IMR-90 (cell line): Measurements from ENCODE around the gene FRAS1. TPM values are rescaled to one million over a fixed set of nuclear protein-coding genes. Genes with fewer than 3 reads are reported as not detected.

Source experiments
- ATAC-seq: fragments of 200-7000 bp; cut with Tn5 transposase; 2 replicates; pipeline ENCODE4 v1.9.1; 2020; ENCODE audit warnings: low read depth, mild to moderate bottlenecking, moderate library complexity
- BruUV-seq: library from RNA; stranded (reverse); fragments of 400-500 nt; replicated peaks from 2 replicates; lab custom pipeline; 2021; lab: Mats Ljungman, UMichigan
- CTCF ChIA-PET: fragments of 300-600 bp; formaldehyde crosslinking; extraction: SDS; loops from one replicate; lab custom pipeline; 2021; ENCODE audit warnings: antibody characterized with exemption; lab: Yijun Ruan, JAX
- POLR2A ChIA-PET: fragments of 300-600 bp; sonication (Branson Sonifier 250); formaldehyde crosslinking; loops from one replicate; lab custom pipeline; 2022; ENCODE audit warnings: antibody characterized with exemption; ENCODE audit not compliant: unreplicated experiment; lab: Charles Lee
- DNase-seq: peaks from one replicate; pipeline ENCODE4 v3.0.0; 2013
- H2AFZ ChIP-seq: replicated peaks from 2 replicates; pipeline ENCODE3; 2013; ENCODE audit warnings: low read length, mild to moderate bottlenecking; ENCODE audit not compliant: poor library complexity
- H2AK5ac ChIP-seq: 2 replicates; pipeline ENCODE4 v1.6.1; 2013; ENCODE audit warnings: low read depth, low read length, inconsistent platforms
- H2AK9ac ChIP-seq: replicated peaks from 2 replicates; pipeline ENCODE3; 2013; ENCODE audit warnings: mild to moderate bottlenecking, low read depth, low read length, moderate library complexity; ENCODE audit not compliant: poor library complexity
- H2BK120ac ChIP-seq: 2 replicates; pipeline ENCODE4 v1.6.1; 2013; ENCODE audit warnings: low read depth, low read length, inconsistent platforms
- H2BK15ac ChIP-seq: 3 replicates; pipeline ENCODE4 v1.6.1; 2013; ENCODE audit warnings: low read depth, low read length, inconsistent platforms
- H2BK20ac ChIP-seq: 2 replicates; pipeline ENCODE4 v1.6.1; 2013; ENCODE audit warnings: low read depth, mild to moderate bottlenecking, inconsistent platforms, low read length, moderate library complexity
- H2BK5ac ChIP-seq: 2 replicates; pipeline ENCODE4 v1.6.1; 2013; ENCODE audit warnings: mild to moderate bottlenecking, low read depth, low read length, inconsistent platforms; ENCODE audit not compliant: poor library complexity, severe bottlenecking
- H3K14ac ChIP-seq: replicated peaks from 2 replicates; pipeline ENCODE4 v1.6.1; 2013; ENCODE audit warnings: low read depth, low read length, inconsistent platforms
- H3K18ac ChIP-seq: 2 replicates; pipeline ENCODE4 v1.6.1; 2013; ENCODE audit warnings: low read depth, low read length, control low read depth
- H3K23ac ChIP-seq: 2 replicates; pipeline ENCODE4 v1.6.1; 2013; ENCODE audit warnings: low read depth, low read length, inconsistent platforms
- H3K27ac ChIP-seq: 2 replicates; pipeline ENCODE4 v1.5.1; 2013; ENCODE audit warnings: mild to moderate bottlenecking, control low read depth, low read length; ENCODE audit not compliant: insufficient read depth
- H3K27me3 ChIP-seq: 2 replicates; pipeline ENCODE4 v1.6.1; 2013; ENCODE audit warnings: low read length; ENCODE audit not compliant: control insufficient read depth, insufficient read depth
- H3K36me3 ChIP-seq: 2 replicates; pipeline ENCODE4 v1.6.1; 2013; ENCODE audit warnings: low read length, mixed read lengths; ENCODE audit not compliant: control insufficient read depth, insufficient read depth
- H3K4ac ChIP-seq: 2 replicates; pipeline ENCODE4 v1.6.1; 2013; ENCODE audit warnings: low read depth, low read length, inconsistent platforms
- H3K4me1 ChIP-seq: 2 replicates; pipeline ENCODE4 v1.6.1; 2013; ENCODE audit warnings: low read length, mixed read lengths; ENCODE audit not compliant: control insufficient read depth, insufficient read depth
- H3K4me2 ChIP-seq: 2 replicates; pipeline ENCODE4 v1.6.1; 2013; ENCODE audit warnings: low read depth, mild to moderate bottlenecking, control low read depth, low read length, moderate library complexity
- H3K4me3 ChIP-seq: 2 replicates; pipeline ENCODE4 v1.5.1; 2013; ENCODE audit warnings: low read depth, mild to moderate bottlenecking, control low read depth, low read length, moderate library complexity; ENCODE audit not compliant: insufficient read depth
- H3K56ac ChIP-seq: 2 replicates; pipeline ENCODE4 v1.6.1; 2013; ENCODE audit warnings: low read length, inconsistent platforms; ENCODE audit not compliant: insufficient read depth; ENCODE audit errors: extremely low read depth
- H3K79me1 ChIP-seq, 2 experiments: 2 replicates each; pipeline ENCODE4 v1.6.1; 2013; ENCODE audit warnings: low read length in 2 of 2, inconsistent platforms in 1 of 2, low read depth in 1 of 2
- H3K9ac ChIP-seq: 2 replicates; pipeline ENCODE4 v1.6.1; 2013; ENCODE audit warnings: low read depth, low read length, control low read depth
- H3K9me1 ChIP-seq: 2 replicates; pipeline ENCODE4 v1.6.1; 2013; ENCODE audit warnings: low read length, inconsistent platforms; ENCODE audit not compliant: insufficient read depth
- H3K9me3 ChIP-seq: 2 replicates; pipeline ENCODE4 v1.6.1; 2013; ENCODE audit warnings: low read length; ENCODE audit not compliant: control insufficient read depth, insufficient read depth
- H4K20me1 ChIP-seq: 2 replicates; pipeline ENCODE4 v1.6.1; 2013; ENCODE audit warnings: low read length, inconsistent platforms; ENCODE audit not compliant: insufficient read depth
- H4K5ac ChIP-seq: 2 replicates; pipeline ENCODE4 v1.6.1; 2013; ENCODE audit warnings: mild to moderate bottlenecking, low read depth, low read length, control low read depth
- H4K8ac ChIP-seq, 2 experiments: 2 replicates each; pipeline ENCODE4 v1.6.1; 2013; ENCODE audit warnings: low read depth in 2 of 2, low read length in 2 of 2, control low read depth in 1 of 2, inconsistent platforms in 1 of 2
- H4K91ac ChIP-seq: 2 replicates; pipeline ENCODE4 v1.6.1; 2013; ENCODE audit warnings: low read depth, low read length, inconsistent platforms; ENCODE audit not compliant: insufficient read depth
- BHLHE40 ChIP-seq: fragments of 150-350 bp; IDR thresholded peaks from 2 replicates; pipeline ENCODE4 v1.6.1; 2016; ENCODE audit warnings: mild to moderate bottlenecking, low read depth, low read length
- CEBPB ChIP-seq: IDR thresholded peaks from 2 replicates; pipeline ENCODE4 v1.6.1; 2012; ENCODE audit warnings: low read depth, low read length, improper control_type of control experiment
- CHD1 ChIP-seq: IDR thresholded peaks from 2 replicates; pipeline ENCODE4 v1.6.1; 2012; ENCODE audit warnings: low read depth, low read length, improper control_type of control experiment
- ELK1 ChIP-seq: fragments of 150-350 bp; IDR thresholded peaks from 2 replicates; pipeline ENCODE4 v1.6.1; 2016; ENCODE audit warnings: low read depth, mild to moderate bottlenecking, low read length, moderate library complexity, borderline replicate concordance
- FOS ChIP-seq: fragments of 150-350 bp; IDR thresholded peaks from 2 replicates; pipeline ENCODE4 v1.6.1; 2016; ENCODE audit warnings: low read depth, low read length
- MAFK ChIP-seq: IDR thresholded peaks from 2 replicates; pipeline ENCODE4 v1.6.1; 2012; ENCODE audit warnings: low read depth, low read length, improper control_type of control experiment
- MAZ ChIP-seq: IDR thresholded peaks from 2 replicates; pipeline ENCODE4 v1.6.1; 2012; ENCODE audit warnings: low read depth, mild to moderate bottlenecking, low read length, improper control_type of control experiment, moderate library complexity, borderline replicate concordance
- MXI1 ChIP-seq: IDR thresholded peaks from 2 replicates; pipeline ENCODE4 v1.6.1; 2012; ENCODE audit warnings: low read depth, mild to moderate bottlenecking, low read length, moderate library complexity, borderline replicate concordance
- NFE2L2 ChIP-seq: fragments of 150-350 bp; IDR thresholded peaks from 2 replicates; pipeline ENCODE4 v1.6.1; 2016; ENCODE audit warnings: low read depth, mild to moderate bottlenecking, low read length
- POLR2A ChIP-seq: IDR thresholded peaks from 2 replicates; pipeline ENCODE4 v1.6.1; 2012; ENCODE audit warnings: mild to moderate bottlenecking, low read depth, low read length
- RAD21 ChIP-seq: IDR thresholded peaks from 2 replicates; pipeline ENCODE4 v1.6.1; 2012; ENCODE audit warnings: low read length, improper control_type of control experiment
- RCOR1 ChIP-seq: IDR thresholded peaks from 2 replicates; pipeline ENCODE4 v1.6.1; 2012; ENCODE audit warnings: mild to moderate bottlenecking, low read length, improper control_type of control experiment; ENCODE audit not compliant: insufficient replicate concordance
- RFX5 ChIP-seq: IDR thresholded peaks from 2 replicates; pipeline ENCODE4 v1.8.0; 2012; ENCODE audit warnings: low read depth, mild to moderate bottlenecking, low read length, moderate library complexity
- SMC3 ChIP-seq: fragments of 150-350 bp; IDR thresholded peaks from 2 replicates; pipeline ENCODE4 v1.6.1; 2016; ENCODE audit warnings: low read depth, mild to moderate bottlenecking, antibody characterized with exemption, low read length, moderate library complexity
- USF2 ChIP-seq: fragments of 150-350 bp; IDR thresholded peaks from 2 replicates; pipeline ENCODE4 v1.6.1; 2017; ENCODE audit warnings: mild to moderate bottlenecking, antibody characterized with exemption, low read length, low read depth
- WGBS, 2 experiments: methylation state at CpG; one replicate each; pipeline versions ENCODE4 v1.1.5 to v1.1.7; 2013; ENCODE audit warnings: missing lambda C conversion rate in 2 of 2; ENCODE audit not compliant: insufficient read length in 1 of 2; ENCODE audit errors: extremely low coverage in 2 of 2; 5-methylcytosine and 5-hydroxymethylcytosine counted together
- dilution Hi-C: fragments of 300-500 bp; cut with HindIII; formaldehyde crosslinking; loops from one replicate; pipeline ENCODE4 v1.14.3; 2018; ENCODE audit warnings: low sequenced_read_pairs; ENCODE audit not compliant: unreplicated experiment
- in situ Hi-C: fragments of 300-500 bp; cut with MboI; formaldehyde crosslinking; loops from 3 replicates; pipeline ENCODE4 v1.14.3; 2019; ENCODE audit warnings: low sequenced_read_pairs, inconsistent platforms, mixed read lengths
- intact Hi-C: fragments of 100-400 bp; cut with micrococcal nuclease; formaldehyde crosslinking; loops from 2 replicates; pipeline ENCODE4 v1.10.0; 2022
- polyA plus RNA-seq, 3 experiments: library from polyadenylated mRNA; depleted of rRNA; stranded (reverse); fragments of >200 nt; gene quantifications; 2 replicates each; pipeline ENCODE4 v1.2.3, GENCODE V29; 2012; ENCODE audit warnings: low replicate concordance in 1 of 3
- total RNA-seq: library from RNA; depleted of rRNA; stranded (reverse); fragments of >200 nt; gene quantifications from 2 replicates; pipeline ENCODE4 v1.2.3, GENCODE V29; 2012
- TF ChIP-seq, protein P1 (sequence below): conservative IDR thresholded peaks from 2 replicates; pipeline ENCODE4 v1.5.1; 2012; ENCODE audit warnings: mild to moderate bottlenecking, low read depth, low read length, improper control_type of control experiment

FRAS1 gene
- total and polyA plus RNA-seq, 2 of the 4 experiments (the other 2 are of a cell fraction) = under 0.01 to 0.03 TPM

GRCh38 chr4:78069319-78069718, 12.2 kb downstream of the FRAS1 start:
- Histone ChIP-seq H3K4me2 (no peak overlapping the region), H3K4me1 (no peaks in the 10 kb centered on the region), H3K27ac (no peak overlapping the region), H2BK20ac (no peak overlapping the region), H4K5ac (no peak overlapping the region), H4K91ac (no peak overlapping the region), H2AFZ (no peak overlapping the region), H2BK120ac (no peak overlapping the region), H3K9ac (no peak overlapping the region), H4K8ac (no peak overlapping the region), H3K36me3 (no peaks in the 10 kb centered on the region), H3K9me1 (no peaks in the 10 kb centered on the region), H3K4ac (no peak overlapping the region), H3K27me3 (no peaks in the 10 kb centered on the region), H3K23ac (no peak overlapping the region), H3K4me3 (no peak overlapping the region), H2BK5ac (no peak overlapping the region), H2AK9ac (no peak overlapping the region), H4K20me1 (no peaks in the 10 kb centered on the region), H3K18ac (no peak overlapping the region), H3K79me1 (no peaks in the 10 kb centered on the region), H3K14ac (no peak overlapping the region), H3K9me3 (no peaks in the 10 kb centered on the region), H3K56ac (no peak overlapping the region), H2AK5ac (no peak overlapping the region), H2BK15ac (no peak overlapping the region)
- intact Hi-C loops (no loop called here), dilution Hi-C loops (no loop called here), in situ Hi-C loops (no loop called here)
- ChIA-PET POLR2A (no interaction called here), CTCF (no interaction called here)
- BruUV-seq = no TSS peak
- 60% methylated on average over 1 of the region's 4 CpGs; no CpG with 5 or more reads in 1 of the 2 experiments for WGBS, 2 experiments
- DNase-seq = no peak
- ATAC-seq = no peak
- TF ChIP-seq NFE2L2 (no peak), RAD21 (no peak), MAFK (no peak), BHLHE40 (no peak), ELK1 (no peak), CEBPB (no peak), RCOR1 (no peak), POLR2A (no peak), CHD1 (no peak), FOS (no peak), SMC3 (no peak), RFX5 (no peak), MAZ (no peak), USF2 (no peak), MXI1 (no peak)
- TF ChIP-seq, protein P1, sequence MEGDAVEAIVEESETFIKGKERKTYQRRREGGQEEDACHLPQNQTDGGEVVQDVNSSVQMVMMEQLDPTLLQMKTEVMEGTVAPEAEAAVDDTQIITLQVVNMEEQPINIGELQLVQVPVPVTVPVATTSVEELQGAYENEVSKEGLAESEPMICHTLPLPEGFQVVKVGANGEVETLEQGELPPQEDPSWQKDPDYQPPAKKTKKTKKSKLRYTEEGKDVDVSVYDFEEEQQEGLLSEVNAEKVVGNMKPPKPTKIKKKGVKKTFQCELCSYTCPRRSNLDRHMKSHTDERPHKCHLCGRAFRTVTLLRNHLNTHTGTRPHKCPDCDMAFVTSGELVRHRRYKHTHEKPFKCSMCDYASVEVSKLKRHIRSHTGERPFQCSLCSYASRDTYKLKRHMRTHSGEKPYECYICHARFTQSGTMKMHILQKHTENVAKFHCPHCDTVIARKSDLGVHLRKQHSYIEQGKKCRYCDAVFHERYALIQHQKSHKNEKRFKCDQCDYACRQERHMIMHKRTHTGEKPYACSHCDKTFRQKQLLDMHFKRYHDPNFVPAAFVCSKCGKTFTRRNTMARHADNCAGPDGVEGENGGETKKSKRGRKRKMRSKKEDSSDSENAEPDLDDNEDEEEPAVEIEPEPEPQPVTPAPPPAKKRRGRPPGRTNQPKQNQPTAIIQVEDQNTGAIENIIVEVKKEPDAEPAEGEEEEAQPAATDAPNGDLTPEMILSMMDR = no peak
